SK-N-MC (cell line): ENCODE data around the gene MRPL27.

Experiments
- EZH2 ChIP-seq: fragments of 200-600 bp; sonication (generic); IDR thresholded peaks from one replicate; pipeline ENCODE4 v1.6.1; 2017; ENCODE audit warnings: antibody characterized with exemption
- POLR2AphosphoS5 ChIP-seq: IDR thresholded peaks from 2 replicates; pipeline ENCODE4 v1.6.1; 2012; ENCODE audit warnings: mild to moderate bottlenecking, low read depth, low read length, borderline replicate concordance

GRCh38 chr17:50346313-50347116 lies 26.5 kb downstream of the MRPL27 start:
- TF ChIP-seq POLR2AphosphoS5 (no peak), EZH2 (no peak)
